K562 (cell line): Measurements from ENCODE around the gene ADCY4. TPM values are rescaled to one million over a fixed set of nuclear protein-coding genes. Genes with fewer than 3 reads are reported as not detected.
A peak's percentile ranks its signal among the peaks of the same experiment; 100 is the strongest.

ENCODE experiments used
- ATAC-seq: fragments of 200-7000 bp; cut with Tn5 transposase; 3 replicates; pipeline ENCODE4 v1.9.1; 2020; ENCODE audit warnings: moderate library complexity
- BruUV-seq: library from RNA; stranded (reverse); fragments of 400-500 nt; replicated peaks from 2 replicates; lab custom pipeline; 2021; lab: Mats Ljungman, UMichigan
- CTCF ChIA-PET: fragments of 300-600 bp; formaldehyde crosslinking; extraction: SDS; loops from one replicate; lab custom pipeline; 2021; ENCODE audit warnings: low intra/inter-chr PET ratio; lab: Yijun Ruan, JAX
- POLR2A ChIA-PET: fragments of 300-600, 350-650 bp; sonication (Branson Sonifier 250); formaldehyde crosslinking; extraction: SDS; loops from one replicate; lab custom pipeline; 2021; ENCODE audit warnings: antibody characterized with exemption, inconsistent platforms; lab: Yijun Ruan, JAX
- DNase-seq, 4 experiments: peaks; one replicate each; pipeline versions ENCODE4 v3.0.0 to v3.0.0-alpha.2; 2011 to 2018; ENCODE audit warnings: low spot score in 3 of 4, mixed read lengths in 3 of 4; ENCODE audit errors: extremely low read depth in 1 of 4
- FAIRE-seq: peaks from 2 replicates; lab custom pipeline; 2011; peaks lifted over from hg19 to GRCh38; lab: Jason Lieb, UNC
- H2AFZ ChIP-seq: 2 replicates; pipeline ENCODE4 v1.6.0; 2011; ENCODE audit warnings: low read depth, low read length, control low read depth, inconsistent platforms
- H3K27ac ChIP-seq: fragments of 200-600 bp; 3 replicates; pipeline ENCODE4 v1.8.0; 2011; ENCODE audit warnings: low read depth, mild to moderate bottlenecking, control low read depth, inconsistent platforms, low read length, moderate library complexity, mixed read lengths; ENCODE audit errors: extremely low read depth
- H3K27me3 ChIP-seq, 2 experiments: fragments of 300-600 bp in 1 of 2; 2 replicates in 1 of 2; 3 replicates in 1 of 2; pipeline versions ENCODE4 v1.6.0 to v1.8.0; 2011; ENCODE audit warnings: inconsistent platforms in 2 of 2, low read length in 2 of 2, mild to moderate bottlenecking in 1 of 2, mixed read lengths in 1 of 2, moderate library complexity in 1 of 2; ENCODE audit not compliant: control insufficient read depth in 2 of 2, insufficient read depth in 2 of 2
- H3K36me3 ChIP-seq: fragments of 300-600 bp; 3 replicates; pipeline ENCODE4 v1.8.0; 2011; ENCODE audit warnings: mild to moderate bottlenecking, low read length, inconsistent platforms; ENCODE audit not compliant: control insufficient read depth, insufficient read depth
- H3K4me1 ChIP-seq, 2 experiments: fragments of 200-600 bp in 1 of 2; replicated peaks in 1 of 2; 2 replicates in 1 of 2; 3 replicates in 1 of 2; pipeline versions ENCODE4 v1.5.1 to v1.8.0; 2011; ENCODE audit warnings: inconsistent platforms in 2 of 2, low read length in 2 of 2, mild to moderate bottlenecking in 1 of 2, mixed read lengths in 1 of 2, moderate library complexity in 1 of 2; ENCODE audit not compliant: control insufficient read depth in 2 of 2, insufficient read depth in 2 of 2
- H3K4me2 ChIP-seq: 2 replicates; pipeline ENCODE4 v1.6.1; 2011; ENCODE audit warnings: low read length, control low read depth, inconsistent platforms, mixed read lengths; ENCODE audit not compliant: insufficient read depth
- H3K4me3 ChIP-seq: fragments of 200-600 bp; sonication (generic), shearing (Covaris generic); 2 replicates; pipeline ENCODE4 v1.5.1; 2016; ENCODE audit warnings: control low read depth, inconsistent platforms
- H3K79me2 ChIP-seq: fragments of 200-600 bp; 3 replicates; pipeline ENCODE4 v1.8.0; 2011; ENCODE audit warnings: low read length, inconsistent platforms; ENCODE audit not compliant: control insufficient read depth, insufficient read depth
- H3K9ac ChIP-seq, 2 experiments: 2 replicates each; pipeline versions ENCODE4 v1.6.0 to v1.6.1; 2011; ENCODE audit warnings: low read depth in 2 of 2, low read length in 2 of 2, control low read depth in 1 of 2, inconsistent platforms in 1 of 2, mild to moderate bottlenecking in 1 of 2, mixed read lengths in 1 of 2; ENCODE audit not compliant: insufficient read depth in 1 of 2
- H3K9me1 ChIP-seq: one replicate; pipeline ENCODE4 v1.6.0; 2011; ENCODE audit warnings: inconsistent platforms, mild to moderate bottlenecking, low read length, moderate library complexity; ENCODE audit not compliant: control insufficient read depth, insufficient read depth
- H3K9me3 ChIP-seq: replicated peaks from 2 replicates; pipeline ENCODE4 v1.5.1; 2011; ENCODE audit warnings: low read depth, low read length, inconsistent platforms; ENCODE audit not compliant: control insufficient read depth, insufficient read depth
- H4K20me1 ChIP-seq: replicated peaks from 2 replicates; pipeline ENCODE4 v1.6.1; 2011; ENCODE audit warnings: low read length, inconsistent platforms, mixed read lengths; ENCODE audit not compliant: control insufficient read depth, insufficient read depth
- ARNT ChIP-seq, 2 experiments: fragments of 450-650 bp; IDR thresholded peaks; 2 replicates each; pipeline ENCODE4 v1.6.1; 2016; ENCODE audit warnings: mild to moderate bottlenecking in 1 of 2
- CBFA2T3 ChIP-seq: fragments of 450-650 bp; IDR thresholded peaks from 2 replicates; pipeline ENCODE4 v1.6.1; 2017
- HCFC1 ChIP-seq: IDR thresholded peaks from 2 replicates; pipeline ENCODE4 v1.6.1; 2012; ENCODE audit warnings: low read depth, low read length, improper control_type of control experiment
- HDAC3 ChIP-seq: fragments of 450-650 bp; IDR thresholded peaks from 2 replicates; pipeline ENCODE4 v1.6.1; 2018; ENCODE audit warnings: borderline replicate concordance, mild to moderate bottlenecking, moderate library complexity; ENCODE audit not compliant: partially characterized antibody
- HLTF ChIP-seq: fragments of 450-650 bp; IDR thresholded peaks from 2 replicates; pipeline ENCODE4 v1.6.1; 2016
- KAT7 ChIP-seq: sonication (generic); formaldehyde crosslinking; IDR thresholded peaks from 2 replicates; pipeline ENCODE4 v1.8.0; 2022; ENCODE audit warnings: missing genetic modification reagents, mild to moderate bottlenecking, borderline replicate concordance
- MCM2 ChIP-seq: fragments of 450-650 bp; IDR thresholded peaks from 2 replicates; pipeline ENCODE4 v1.6.1; 2017; ENCODE audit warnings: low read depth, mild to moderate bottlenecking
- NR1H2 ChIP-seq: sonication (generic); formaldehyde crosslinking; IDR thresholded peaks from 2 replicates; pipeline ENCODE4 v1.4.0; 2020; ENCODE audit warnings: mild to moderate bottlenecking, missing genetic modification reagents
- NR4A1 ChIP-seq, 2 experiments: fragments of 250-450 bp in 1 of 2; fragments of 450-650 bp in 1 of 2; sonication (Bioruptor Pico) in 1 of 2; IDR thresholded peaks; 2 replicates each; pipeline versions ENCODE4 v1.4.0 to v1.6.1; 2016 to 2020; ENCODE audit warnings: mild to moderate bottlenecking in 2 of 2, missing compliant biosample characterization in 1 of 2, missing genetic modification characterization in 1 of 2, moderate library complexity in 1 of 2
- OTX1 ChIP-seq: fragments of 450-650 bp; formaldehyde crosslinking; IDR thresholded peaks from 2 replicates; pipeline ENCODE4 v1.4.0; 2022; ENCODE audit warnings: mild to moderate bottlenecking
- RBFOX2 ChIP-seq: fragments of 200-400 bp; formaldehyde crosslinking; IDR thresholded peaks from 2 replicates; pipeline ENCODE4 v1.6.1; 2017; ENCODE audit warnings: low read depth, mild to moderate bottlenecking, low read length, moderate library complexity
- SIRT6 ChIP-seq: IDR thresholded peaks from one replicate; pipeline ENCODE4 v1.6.1; 2012; ENCODE audit warnings: low read depth, mild to moderate bottlenecking, control low read depth, inconsistent platforms, low read length, moderate library complexity
- XRCC5 ChIP-seq: fragments of 200-400 bp; formaldehyde crosslinking; IDR thresholded peaks from 2 replicates; pipeline ENCODE4 v1.6.1; 2017; ENCODE audit warnings: low read depth, mild to moderate bottlenecking, low read length
- ZEB2 ChIP-seq: fragments of 450-650 bp; IDR thresholded peaks from 2 replicates; pipeline ENCODE4 v1.6.1; 2016
- ZNF212 ChIP-seq: fragments of 450-650 bp; formaldehyde crosslinking; IDR thresholded peaks from 2 replicates; pipeline ENCODE4 v1.4.0; 2020; ENCODE audit warnings: mild to moderate bottlenecking
- WGBS: fragments of 100-300 bp; shearing (Covaris generic); methylation state at CpG from one replicate; pipeline ENCODE4 v1.1.6; 2016; ENCODE audit warnings: low coverage, mixed read lengths; ENCODE audit not compliant: insufficient coverage; ENCODE audit errors: missing lambda C conversion rate; 5-methylcytosine and 5-hydroxymethylcytosine counted together
- in situ Hi-C: fragments of 300-500 bp; cut with MboI; formaldehyde crosslinking; loops from 4 replicates; pipeline ENCODE4 v1.15.0; 2018; ENCODE audit warnings: inconsistent platforms, mixed read lengths
- intact Hi-C: fragments of 100-400 bp; cut with micrococcal nuclease; formaldehyde crosslinking; loops from 2 replicates; pipeline ENCODE4 v1.14.2; 2022
- polyA plus RNA-seq, 8 experiments: library from polyadenylated mRNA; depleted of rRNA in 4 of 8; stranded (reverse) in 5 of 8; unstranded in 3 of 8; fragments of >200 nt; fragmentation: Nextera tagmentation in 2 of 8; fragmentation: Illumina TruSeq in 1 of 8; extraction: Ambion mirVana in 2 of 8; extraction: Trizol in 1 of 8; gene quantifications; 2 replicates each; pipeline versions ENCODE4 v1.2.1 to v1.2.3, GENCODE V29; 2011 to 2014; ENCODE audit warnings: inconsistent platforms in 1 of 8, missing spikeins in 1 of 8
- total RNA-seq, 7 experiments: library from RNA; depleted of rRNA in 6 of 7; stranded (reverse); fragments of >200 nt in 6 of 7; fragmentation: Illumina TruSeq in 2 of 7; extraction: Trizol in 2 of 7; gene quantifications; 2 replicates each; pipeline versions ENCODE4 v1.2.1 to v1.2.3, GENCODE V29; 2011 to 2021; ENCODE audit warnings: low replicate concordance in 1 of 7
- TF ChIP-seq, protein P1 (sequence below): fragments of 450-650 bp; formaldehyde crosslinking; IDR thresholded peaks from 2 replicates; pipeline ENCODE4 v1.4.0; 2022; ENCODE audit warnings: missing genetic modification characterization
- TF ChIP-seq, protein P2 (sequence below): conservative IDR thresholded peaks from 2 replicates; pipeline ENCODE4 v1.6.1; 2011; ENCODE audit warnings: low read depth, mild to moderate bottlenecking, low read length; ENCODE audit not compliant: control insufficient read depth
- TF ChIP-seq, protein P3 (sequence below): fragments of 450-650 bp; formaldehyde crosslinking; IDR thresholded peaks from 2 replicates; pipeline ENCODE4 v1.4.0; 2020; ENCODE audit warnings: mild to moderate bottlenecking, mixed read lengths

The ADCY4 gene
- total and polyA plus RNA-seq, 9 of the 15 experiments (the other 6 are each of a cell fraction or from before 2014, with no cell fraction given): 0.04 to 0.31 (median 0.15) TPM; not detected in 2

DNA sequence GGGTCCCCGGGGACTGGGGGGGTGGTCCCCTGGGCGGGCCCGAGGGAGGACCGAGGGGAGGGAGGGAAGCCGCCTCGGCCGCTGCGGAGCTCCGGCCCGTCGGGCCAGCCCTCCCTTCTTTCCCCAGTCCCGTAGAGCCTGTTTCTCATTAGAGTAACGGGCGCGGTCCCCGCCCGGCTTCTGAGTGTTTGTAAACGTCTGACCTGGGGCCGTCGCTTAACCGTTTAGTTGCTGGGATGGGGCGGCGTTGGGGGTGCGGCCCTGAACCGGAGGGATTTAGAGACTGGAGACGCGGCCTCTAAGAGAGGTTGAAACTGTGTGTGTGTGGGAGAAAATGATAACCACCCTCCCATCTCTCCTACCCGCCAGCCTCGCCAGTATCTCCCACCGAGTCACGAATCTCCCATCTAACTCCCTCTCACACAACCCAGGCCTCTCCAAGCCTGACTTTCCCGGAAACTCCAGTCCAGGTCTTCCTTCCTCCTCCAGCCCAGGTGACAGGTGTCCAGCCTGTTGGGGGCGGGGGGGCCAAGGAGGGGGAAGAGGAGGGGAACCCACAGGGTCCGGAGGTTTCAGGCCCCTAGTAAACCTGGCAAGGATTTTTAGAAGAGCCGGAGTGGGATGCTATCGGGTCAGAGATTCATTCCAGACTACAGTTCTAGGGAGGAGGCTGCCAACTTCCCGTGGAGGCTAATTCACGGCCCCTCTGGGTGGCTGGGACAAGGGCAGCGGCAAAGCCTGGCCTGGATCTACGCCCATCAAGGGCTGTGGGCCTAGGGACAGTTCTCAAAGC, 32.0 kb upstream of the ADCY4 start (continued):
- TF ChIP-seq, protein P1, sequence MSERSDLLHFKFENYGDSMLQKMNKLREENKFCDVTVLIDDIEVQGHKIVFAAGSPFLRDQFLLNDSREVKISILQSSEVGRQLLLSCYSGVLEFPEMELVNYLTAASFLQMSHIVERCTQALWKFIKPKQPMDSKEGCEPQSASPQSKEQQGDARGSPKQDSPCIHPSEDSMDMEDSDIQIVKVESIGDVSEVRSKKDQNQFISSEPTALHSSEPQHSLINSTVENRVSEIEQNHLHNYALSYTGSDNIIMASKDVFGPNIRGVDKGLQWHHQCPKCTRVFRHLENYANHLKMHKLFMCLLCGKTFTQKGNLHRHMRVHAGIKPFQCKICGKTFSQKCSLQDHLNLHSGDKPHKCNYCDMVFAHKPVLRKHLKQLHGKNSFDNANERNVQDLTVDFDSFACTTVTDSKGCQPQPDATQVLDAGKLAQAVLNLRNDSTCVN (CRISPR knock-in tag): no peak
- TF ChIP-seq CBFA2T3 (peak; percentile 44; the same call in 1 of the 2 replicates), ARNT (IDR thresholded peaks at IDR 0.05) (no peak), HDAC3 (peak; percentile 32), ZEB2 (peak; percentile 80)
- TF ChIP-seq, all 486 proteins: peak for 34

DNA sequence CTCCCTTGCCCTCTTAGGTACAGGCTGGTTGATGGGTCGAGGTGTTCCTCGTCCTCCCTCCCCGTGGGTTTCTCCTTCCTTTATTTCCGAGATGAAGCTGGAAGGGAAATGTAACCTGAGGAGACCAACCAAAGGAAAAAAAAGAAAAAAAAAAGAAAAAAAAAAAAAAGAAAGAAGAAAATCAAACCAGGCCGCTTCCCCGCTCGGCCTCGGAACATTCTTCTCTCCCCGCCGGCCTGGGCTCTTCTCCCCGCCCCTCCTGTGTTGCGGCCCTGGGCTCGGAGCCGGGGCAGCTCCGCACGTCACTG, 31.5 kb upstream of the ADCY4 start:
- peaks cover 12 to 45% of the 10 kb centered on the region in 2 experiments; a peak in 4 of 5 replicates for H3K4me1 ChIP-seq
- peak overlapping the region; percentile 43 for H3K4me3 ChIP-seq
- FAIRE-seq (no peak), DNase-seq (no peak), ATAC-seq (peak; percentile 65; the same call in 2 of the 3 replicates)
- peak overlapping the region; percentile 69 for H3K27ac ChIP-seq
- CTCF ChIA-PET: no interaction called here
- BruUV-seq: no TSS peak
- H3K4me2 ChIP-seq: peak overlapping the region; percentile 58
- in situ Hi-C loops (no loop called here), intact Hi-C loops (loop anchor here (5.0 kb wide), 1 partner anchor 34 kb away; no protein-coding TSS in a partner anchor)
- no peaks in the 10 kb centered on the region for H3K36me3 ChIP-seq
- H3K27me3 ChIP-seq: no peaks in the 10 kb centered on the region
- H3K9me3 ChIP-seq: no peaks in the 10 kb centered on the region
- WGBS: 0% methylated on average over 1 of the region's 16 CpGs
- POLR2A ChIA-PET: interaction anchor here (0.6 to 1.2 kb wide), 3 partner anchors 11 to 27 kb away, joined by 3 to 4 read pairs (median 4); partner anchors contain the start of gene RIPK3
- H3K9me1 ChIP-seq: no peaks in the 10 kb centered on the region
- TF ChIP-seq HLTF (no peak), NR4A1 (CRISPR knock-in tag; IDR thresholded peaks at IDR 0.05) (no peak), NR4A1 (tag; IDR thresholded peaks at IDR 0.05) (no peak), SIRT6 (no peak), HCFC1 (no peak), ZNF212 (CRISPR knock-in tag) (no peak), XRCC5 (no peak), OTX1 (CRISPR knock-in tag) (no peak), NR1H2 (CRISPR knock-in tag) (no peak), KAT7 (CRISPR knock-in tag) (no peak), RBFOX2 (no peak), MCM2 (no peak)
- TF ChIP-seq, protein P2, sequence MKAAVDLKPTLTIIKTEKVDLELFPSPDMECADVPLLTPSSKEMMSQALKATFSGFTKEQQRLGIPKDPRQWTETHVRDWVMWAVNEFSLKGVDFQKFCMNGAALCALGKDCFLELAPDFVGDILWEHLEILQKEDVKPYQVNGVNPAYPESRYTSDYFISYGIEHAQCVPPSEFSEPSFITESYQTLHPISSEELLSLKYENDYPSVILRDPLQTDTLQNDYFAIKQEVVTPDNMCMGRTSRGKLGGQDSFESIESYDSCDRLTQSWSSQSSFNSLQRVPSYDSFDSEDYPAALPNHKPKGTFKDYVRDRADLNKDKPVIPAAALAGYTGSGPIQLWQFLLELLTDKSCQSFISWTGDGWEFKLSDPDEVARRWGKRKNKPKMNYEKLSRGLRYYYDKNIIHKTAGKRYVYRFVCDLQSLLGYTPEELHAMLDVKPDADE: no peak
- TF ChIP-seq, protein P3, sequence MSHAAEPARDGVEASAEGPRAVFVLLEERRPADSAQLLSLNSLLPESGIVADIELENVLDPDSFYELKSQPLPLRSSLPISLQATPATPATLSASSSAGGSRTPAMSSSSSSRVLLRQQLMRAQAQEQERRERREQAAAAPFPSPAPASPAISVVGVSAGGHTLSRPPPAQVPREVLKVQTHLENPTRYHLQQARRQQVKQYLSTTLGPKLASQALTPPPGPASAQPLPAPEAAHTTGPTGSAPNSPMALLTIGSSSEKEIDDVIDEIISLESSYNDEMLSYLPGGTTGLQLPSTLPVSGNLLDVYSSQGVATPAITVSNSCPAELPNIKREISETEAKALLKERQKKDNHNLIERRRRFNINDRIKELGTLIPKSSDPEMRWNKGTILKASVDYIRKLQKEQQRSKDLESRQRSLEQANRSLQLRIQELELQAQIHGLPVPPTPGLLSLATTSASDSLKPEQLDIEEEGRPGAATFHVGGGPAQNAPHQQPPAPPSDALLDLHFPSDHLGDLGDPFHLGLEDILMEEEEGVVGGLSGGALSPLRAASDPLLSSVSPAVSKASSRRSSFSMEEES (CRISPR knock-in tag): no peak
- H3K9ac ChIP-seq: peak overlapping the region; percentile 55 to 84; a peak in 3 of 4 replicates
- H2AFZ ChIP-seq: peak overlapping the region; percentile 61
- H3K79me2 ChIP-seq: no peaks in the 10 kb centered on the region
- no peaks in the 10 kb centered on the region for H4K20me1 ChIP-seq
